ENCODE measurements around the gene SYNPO. TPM values are rescaled to one million over a fixed set of nuclear protein-coding genes. Genes with fewer than 3 reads are reported as not detected.
A peak's percentile ranks its signal among the peaks of the same experiment; 100 is the strongest.

The SYNPO gene
- total and polyA plus RNA-seq, 8 donors, result 23.3 to 68.3 (median 28.8) TPM

GRCh38 chr5:150633429-150633828 is 7.0 kb upstream of the SYNPO start:
- TF ChIP-seq, protein P1, sequence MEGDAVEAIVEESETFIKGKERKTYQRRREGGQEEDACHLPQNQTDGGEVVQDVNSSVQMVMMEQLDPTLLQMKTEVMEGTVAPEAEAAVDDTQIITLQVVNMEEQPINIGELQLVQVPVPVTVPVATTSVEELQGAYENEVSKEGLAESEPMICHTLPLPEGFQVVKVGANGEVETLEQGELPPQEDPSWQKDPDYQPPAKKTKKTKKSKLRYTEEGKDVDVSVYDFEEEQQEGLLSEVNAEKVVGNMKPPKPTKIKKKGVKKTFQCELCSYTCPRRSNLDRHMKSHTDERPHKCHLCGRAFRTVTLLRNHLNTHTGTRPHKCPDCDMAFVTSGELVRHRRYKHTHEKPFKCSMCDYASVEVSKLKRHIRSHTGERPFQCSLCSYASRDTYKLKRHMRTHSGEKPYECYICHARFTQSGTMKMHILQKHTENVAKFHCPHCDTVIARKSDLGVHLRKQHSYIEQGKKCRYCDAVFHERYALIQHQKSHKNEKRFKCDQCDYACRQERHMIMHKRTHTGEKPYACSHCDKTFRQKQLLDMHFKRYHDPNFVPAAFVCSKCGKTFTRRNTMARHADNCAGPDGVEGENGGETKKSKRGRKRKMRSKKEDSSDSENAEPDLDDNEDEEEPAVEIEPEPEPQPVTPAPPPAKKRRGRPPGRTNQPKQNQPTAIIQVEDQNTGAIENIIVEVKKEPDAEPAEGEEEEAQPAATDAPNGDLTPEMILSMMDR (IDR thresholded peaks at IDR 0.05), result no peak
- no peak overlapping the region for H3K27ac ChIP-seq
- peak in 1 of 6 donors; percentile 19 for DNase-seq
- H3K4me1 ChIP-seq, result peaks cover 0 to 28% (median 4%) of the 10 kb centered on the region in 3 donors
- no peak overlapping the region for H3K4me3 ChIP-seq
- 48 to 50% methylated on average over 2 of the region's 2 CpGs for WGBS, 2 donors
- ATAC-seq, result no peak
- FAIRE-seq, result no peak
- no peaks in the 10 kb centered on the region for H3K9me3 ChIP-seq
- no peaks in the 10 kb centered on the region for H3K36me3 ChIP-seq
- intact Hi-C loops (cut with DNase I), result no loop called here
- no peaks in the 10 kb centered on the region for H3K27me3 ChIP-seq

GRCh38 chr5:150636391-150637244 is 3.8 kb upstream of the SYNPO start:
- FAIRE-seq (no peak), ATAC-seq (peak in 3 of 4 donors; percentile 42 to 59 (median 51)), DNase-seq (peak in 5 of 6 donors; percentile 75 to 81 (median 80))
- no peak overlapping the region for H3K4me3 ChIP-seq
- no peaks in the 10 kb centered on the region for H3K9me3 ChIP-seq
- no peaks in the 10 kb centered on the region for H3K36me3 ChIP-seq
- WGBS, 2 donors, result 66 to 72% methylated on average over 6 of the region's 6 CpGs
- H3K4me1 ChIP-seq, result peaks cover 14 to 53% (median 21%) of the 10 kb centered on the region in 3 donors
- intact Hi-C loops (cut with DNase I), result no loop called here
- H3K27me3 ChIP-seq, result no peaks in the 10 kb centered on the region
- TF ChIP-seq, protein P1 (IDR thresholded peaks at IDR 0.05), result no peak
- peak overlapping the region in 3 of 4 donors; percentile 7 to 90 (median 86) for H3K27ac ChIP-seq

- peak; percentile 27 to 59 (median 38) for ATAC-seq
- H3K4me1 ChIP-seq, result peaks cover 18 to 61% (median 21%) of the 10 kb centered on the region in 3 donors
- 25 to 27% methylated on average over 21 of the region's 21 CpGs for WGBS, 2 donors
- peak in 1 of 6 donors; percentile 58 for DNase-seq
- H3K9me3 ChIP-seq, result no peaks in the 10 kb centered on the region
- no peaks in the 10 kb centered on the region for H3K36me3 ChIP-seq
- no peak for FAIRE-seq
- no peak overlapping the region for H3K4me3 ChIP-seq
- intact Hi-C loops (cut with DNase I), result no loop called here
- peak overlapping the region; percentile 7 to 90 (median 72) for H3K27ac ChIP-seq
- TF ChIP-seq, protein P1 (IDR thresholded peaks at IDR 0.05), result no peak
- H3K27me3 ChIP-seq, result no peaks in the 10 kb centered on the region
Measured at GRCh38 chr5:150637245-150638052, 3.0 kb upstream of the SYNPO start.

- H3K36me3 ChIP-seq, result no peaks in the 10 kb centered on the region
- FAIRE-seq (no peak), ATAC-seq (no peak), DNase-seq (no peak)
- no peak overlapping the region for H3K4me3 ChIP-seq
- WGBS, 2 donors, result 25 to 44% methylated on average over 1 of the region's 1 CpG
- peaks cover 18 to 64% (median 22%) of the 10 kb centered on the region in 3 donors for H3K4me1 ChIP-seq
- no peaks in the 10 kb centered on the region for H3K27me3 ChIP-seq
- TF ChIP-seq, protein P1 (IDR thresholded peaks at IDR 0.05), result no peak
- H3K27ac ChIP-seq, result peak overlapping the region; percentile 7 to 90 (median 72)
- intact Hi-C loops (cut with DNase I), result no loop called here
- no peaks in the 10 kb centered on the region for H3K9me3 ChIP-seq
Measured at GRCh38 chr5:150638053-150638444, 2.4 kb upstream of the SYNPO start.

Data from pancreas (tissue), 10 donors.